ENCODE results near the gene KCNE3. TPM values are rescaled to one million over a fixed set of nuclear protein-coding genes. Genes with fewer than 3 reads are reported as not detected.

The KCNE3 gene
- total and polyA plus RNA-seq, 2 of the 13 experiments (the other 11 are each of a cell fraction or from before 2014, with no cell fraction given): 0.33 to 2.2 TPM

- H3K36me3 ChIP-seq (replicated peaks in 1 of 2; ENCODE audit: control insufficient read depth in 1 of 2, insufficient read depth in 2 of 2, low read length in 2 of 2): no peaks in the 10 kb centered on the region
- H3K4me2 ChIP-seq (ENCODE audit: low read depth, low read length): no peak overlapping the region
- ChIA-PET POLR2A (no interaction called here), CTCF (ENCODE audit: low intra/inter-chr PET ratio, low total read pairs) (interaction anchor here (3.0 kb wide), 1 partner anchor 118 kb away, joined by 36 read pairs; no protein-coding TSS in a partner anchor)
- 2% methylated on average over 3 of the region's 3 CpGs for WGBS (ENCODE audit: low lambda C conversion rate)
- H4K20me1 ChIP-seq (ENCODE audit: insufficient read depth, low read length): no peaks in the 10 kb centered on the region
- TF ChIP-seq ZNF660 (CRISPR knock-in tag; IDR thresholded peaks at IDR 0.05; ENCODE audit: borderline replicate concordance, low read depth) (no peak), EED (CRISPR knock-in tag; IDR thresholded peaks at IDR 0.05) (no peak), ZNF329 (CRISPR knock-in tag; IDR thresholded peaks at IDR 0.05; ENCODE audit: low read depth) (no peak), ZBTB34 (CRISPR knock-in tag; IDR thresholded peaks at IDR 0.05) (no peak), HIC2 (CRISPR knock-in tag; IDR thresholded peaks at IDR 0.05; ENCODE audit: low read depth) (no peak), ZC3H4 (CRISPR knock-in tag; IDR thresholded peaks at IDR 0.05; ENCODE audit: borderline replicate concordance) (no peak), ZBTB20 (CRISPR knock-in tag; IDR thresholded peaks at IDR 0.05; ENCODE audit: borderline replicate concordance, low read depth) (no peak), ZMYM3 (CRISPR knock-in tag; IDR thresholded peaks at IDR 0.05) (no peak), STAT5B (CRISPR knock-in tag; IDR thresholded peaks at IDR 0.05) (no peak), SMAD9 (CRISPR knock-in tag; IDR thresholded peaks at IDR 0.05) (no peak), ZNF547 (CRISPR knock-in tag; IDR thresholded peaks at IDR 0.05) (no peak), IRF2 (CRISPR knock-in tag; IDR thresholded peaks at IDR 0.05) (no peak), SRY (CRISPR knock-in tag; IDR thresholded peaks at IDR 0.05) (no peak), ZMYM4 (CRISPR knock-in tag; IDR thresholded peaks at IDR 0.05) (no peak), MATR3 (CRISPR knock-in tag; IDR thresholded peaks at IDR 0.05) (no peak), SP4 (CRISPR knock-in tag; IDR thresholded peaks at IDR 0.05) (no peak), CTCF (CRISPR knock-in tag; IDR thresholded peaks at IDR 0.05) (no peak), ZNF816 (CRISPR knock-in tag; IDR thresholded peaks at IDR 0.05; ENCODE audit: borderline replicate concordance) (no peak), ZKSCAN8 (CRISPR knock-in tag; IDR thresholded peaks at IDR 0.05; ENCODE audit: borderline replicate concordance) (no peak)
- TF ChIP-seq, protein P1, sequence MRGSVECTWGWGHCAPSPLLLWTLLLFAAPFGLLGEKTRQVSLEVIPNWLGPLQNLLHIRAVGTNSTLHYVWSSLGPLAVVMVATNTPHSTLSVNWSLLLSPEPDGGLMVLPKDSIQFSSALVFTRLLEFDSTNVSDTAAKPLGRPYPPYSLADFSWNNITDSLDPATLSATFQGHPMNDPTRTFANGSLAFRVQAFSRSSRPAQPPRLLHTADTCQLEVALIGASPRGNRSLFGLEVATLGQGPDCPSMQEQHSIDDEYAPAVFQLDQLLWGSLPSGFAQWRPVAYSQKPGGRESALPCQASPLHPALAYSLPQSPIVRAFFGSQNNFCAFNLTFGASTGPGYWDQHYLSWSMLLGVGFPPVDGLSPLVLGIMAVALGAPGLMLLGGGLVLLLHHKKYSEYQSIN (CRISPR knock-in tag; IDR thresholded peaks at IDR 0.05; ENCODE audit: borderline replicate concordance): no peak
- intact Hi-C loops (cut with micrococcal nuclease; ENCODE audit: unreplicated experiment) (no loop called here), in situ Hi-C loops (cut with HindIII; ENCODE audit: extremely low pct_ligation_motif_present, low pct_unique_long_range_greater_than_20kb) (loop anchor here (10.0 kb wide), 1 partner anchor 198 kb away; no protein-coding TSS in a partner anchor)
- no peak overlapping the region for H2AFZ ChIP-seq (ENCODE audit: low read length)
- no peaks in the 10 kb centered on the region for H3K27me3 ChIP-seq (ENCODE audit: control insufficient read depth in 1 of 2, insufficient read depth in 2 of 2, low read length in 2 of 2)
- no peaks in the 10 kb centered on the region for H3K79me2 ChIP-seq (ENCODE audit: insufficient read depth, low read length)
- no peak overlapping the region for H3K27ac ChIP-seq (ENCODE audit: extremely low read length, insufficient read depth, low read length)
- FAIRE-seq (no peak), DNase-seq (ENCODE audit: low spot score) (no peak), ATAC-seq (no peak)
- H3K9ac ChIP-seq (ENCODE audit: insufficient read depth, low read depth, low read length): no peak overlapping the region
- H3K4me3 ChIP-seq (replicated peaks in 1 of 3; ENCODE audit: insufficient read depth in 1 of 3, low read depth in 2 of 3, low read length in 3 of 3): no peak overlapping the region
- H3K4me1 ChIP-seq (ENCODE audit: insufficient read depth, low read length): no peaks in the 10 kb centered on the region
- BruUV-seq (replicated peaks): no TSS peak
- H3K9me3 ChIP-seq (ENCODE audit: low read length): no peaks in the 10 kb centered on the region
These were observed 15.0 kb downstream of the KCNE3 start for GRCh38 chr11:74452366-74452765.

All from HepG2 (cell line).